ENCODE measurements around the gene MED17.

The MED17 gene

GRCh38 chr11:93814966-93815633 is 31.0 kb downstream of the MED17 start:
- no CpG with 5 or more reads among the region's 6 CpGs for WGBS (ENCODE audit: insufficient coverage, insufficient read length)
- H3K36me3 ChIP-seq (ENCODE audit: control insufficient read depth, insufficient read depth, low read length): peaks cover 8% of the 10 kb centered on the region; the same call in 1 of the 2 replicates

DNA sequence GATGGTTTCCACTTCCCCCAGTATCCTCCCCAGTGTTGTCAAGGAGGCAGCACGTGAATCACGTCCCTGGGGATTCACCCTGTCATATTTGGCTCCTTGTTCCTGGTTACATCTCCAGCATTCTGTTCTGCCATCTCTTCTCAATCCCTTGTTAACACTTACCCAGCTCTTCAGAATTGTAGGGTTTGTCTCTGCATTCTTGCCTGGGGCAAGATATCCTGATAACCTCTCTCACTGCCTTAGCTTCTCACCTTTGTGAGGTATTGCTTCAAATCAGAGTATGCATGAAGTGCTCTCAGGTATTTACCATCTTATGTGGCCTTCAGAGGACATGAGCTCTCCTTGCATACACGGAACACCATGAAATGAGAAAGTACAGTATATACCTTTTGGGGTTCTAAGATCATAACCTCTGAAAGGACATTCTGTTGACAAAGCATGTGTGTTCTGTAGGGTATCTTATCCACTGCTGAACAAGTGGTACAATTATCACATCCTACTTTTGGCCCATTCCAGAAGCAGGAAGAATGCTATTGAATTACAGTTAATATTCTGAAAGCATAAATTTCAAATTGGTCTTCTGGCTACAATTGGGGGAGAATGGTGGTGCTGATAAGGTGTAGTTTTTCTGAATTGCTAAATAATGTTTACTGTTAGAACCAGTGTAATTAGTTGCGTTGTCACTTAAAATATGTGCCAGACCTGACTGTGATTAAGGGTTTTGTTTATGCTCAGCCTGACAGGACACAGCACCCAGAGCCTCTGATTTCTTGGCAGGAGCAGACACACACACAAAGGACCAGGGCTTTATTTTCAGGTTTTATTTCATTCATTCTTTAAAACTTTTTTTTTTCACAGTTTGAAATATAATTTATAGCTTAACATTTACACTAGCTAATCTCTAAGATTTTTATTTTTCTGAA is 33.6 kb downstream of the MED17 start:
- Histone ChIP-seq H3K9me3 (ENCODE audit: control insufficient read depth, insufficient read depth, low read length) (no peaks in the 10 kb centered on the region), H3K27me3 (ENCODE audit: control insufficient read depth, insufficient read depth, low read length) (no peaks in the 10 kb centered on the region), H3K4me1 (ENCODE audit: control insufficient read depth, insufficient read depth, low read length) (peaks cover 5% of the 10 kb centered on the region; the same call in 1 of the 2 replicates), H3K36me3 (ENCODE audit: control insufficient read depth, insufficient read depth, low read length) (peaks cover 2% of the 10 kb centered on the region; the same call in 1 of the 2 replicates), H3K4me3 (ENCODE audit: low read length) (no peak overlapping the region), H3K27ac (ENCODE audit: low read length) (no peak overlapping the region)
- no CpG with 5 or more reads among the region's 4 CpGs for whole genome bisulfite sequencing (ENCODE audit: insufficient coverage, insufficient read length)
- DNase-seq (ENCODE audit: low read depth, low spot score): no peak

More at GRCh38 chr11:93814966-93815633, 31.0 kb downstream of the MED17 start:
- Histone ChIP-seq H3K9me3 (ENCODE audit: control insufficient read depth, insufficient read depth, low read length) (no peaks in the 10 kb centered on the region), H3K27ac (ENCODE audit: low read length) (no peak overlapping the region), H3K27me3 (ENCODE audit: control insufficient read depth, insufficient read depth, low read length) (no peaks in the 10 kb centered on the region), H3K4me3 (ENCODE audit: low read length) (no peak overlapping the region), H3K4me1 (ENCODE audit: control insufficient read depth, insufficient read depth, low read length) (peaks cover 2% of the 10 kb centered on the region; the same call in 1 of the 2 replicates)
- no peak for DNase-seq (ENCODE audit: low read depth, low spot score)

DNA sequence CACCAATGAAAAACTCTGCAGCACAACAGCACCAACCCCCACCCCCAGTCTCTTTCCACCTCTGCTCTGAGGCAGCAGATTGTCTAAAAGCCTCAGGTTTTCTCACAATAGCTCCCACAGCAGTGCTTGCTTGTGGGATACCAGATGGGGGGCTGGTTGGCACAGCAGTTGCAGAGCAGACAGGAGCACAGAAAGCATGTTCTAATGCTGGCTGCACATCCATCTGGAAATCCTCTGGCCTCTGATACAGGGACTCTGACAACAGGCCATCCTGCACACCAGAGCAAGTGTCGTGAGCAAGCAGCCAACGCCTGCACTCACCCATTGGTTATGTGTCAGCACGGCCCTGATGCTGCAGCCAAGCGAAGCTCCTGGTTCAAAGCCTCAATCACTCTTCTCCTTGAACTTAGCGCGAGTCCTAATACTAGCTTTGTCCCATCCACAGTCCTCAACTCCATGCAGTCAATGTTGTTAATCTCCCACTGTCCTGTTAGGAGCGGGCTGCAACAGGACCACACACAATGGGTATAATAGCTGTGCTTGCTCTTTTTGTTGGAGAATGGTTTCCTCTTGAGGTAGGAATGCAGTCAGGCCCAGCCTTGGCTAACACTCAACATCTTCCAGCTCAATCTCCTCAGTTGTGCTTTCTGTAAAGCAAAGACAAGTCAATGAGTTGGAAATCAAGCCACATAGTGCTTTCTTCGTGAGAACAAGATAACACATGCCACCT is 36.0 kb downstream of the MED17 start:
- no peaks in the 10 kb centered on the region for H3K9me3 ChIP-seq (ENCODE audit: control insufficient read depth, insufficient read depth, low read length)
- H3K36me3 ChIP-seq (ENCODE audit: control insufficient read depth, insufficient read depth, low read length): no peaks in the 10 kb centered on the region
- DNase-seq (ENCODE audit: low read depth, low spot score): no peak
- H3K27me3 ChIP-seq (ENCODE audit: control insufficient read depth, insufficient read depth, low read length): no peaks in the 10 kb centered on the region
- no CpG with 5 or more reads among the region's 8 CpGs for WGBS (ENCODE audit: insufficient coverage, insufficient read length)
- no peak overlapping the region for H3K4me3 ChIP-seq (ENCODE audit: low read length)
- no peak overlapping the region for H3K27ac ChIP-seq (ENCODE audit: low read length)
- peaks cover 5% of the 10 kb centered on the region; the same call in 1 of the 2 replicates for H3K4me1 ChIP-seq (ENCODE audit: control insufficient read depth, insufficient read depth, low read length)

GRCh38 chr11:93820847-93821246 is 36.8 kb downstream of the MED17 start:
- Histone ChIP-seq H3K27ac (ENCODE audit: low read length) (no peak overlapping the region), H3K9me3 (ENCODE audit: control insufficient read depth, insufficient read depth, low read length) (no peaks in the 10 kb centered on the region), H3K4me1 (ENCODE audit: control insufficient read depth, insufficient read depth, low read length) (peaks cover 5% of the 10 kb centered on the region; the same call in 1 of the 2 replicates), H3K27me3 (ENCODE audit: control insufficient read depth, insufficient read depth, low read length) (no peaks in the 10 kb centered on the region), H3K36me3 (ENCODE audit: control insufficient read depth, insufficient read depth, low read length) (no peaks in the 10 kb centered on the region), H3K4me3 (ENCODE audit: low read length) (no peak overlapping the region)
- WGBS (ENCODE audit: insufficient coverage, insufficient read length): no CpG with 5 or more reads among the region's 14 CpGs
- no peak for DNase-seq (ENCODE audit: low read depth, low spot score)

DNA sequence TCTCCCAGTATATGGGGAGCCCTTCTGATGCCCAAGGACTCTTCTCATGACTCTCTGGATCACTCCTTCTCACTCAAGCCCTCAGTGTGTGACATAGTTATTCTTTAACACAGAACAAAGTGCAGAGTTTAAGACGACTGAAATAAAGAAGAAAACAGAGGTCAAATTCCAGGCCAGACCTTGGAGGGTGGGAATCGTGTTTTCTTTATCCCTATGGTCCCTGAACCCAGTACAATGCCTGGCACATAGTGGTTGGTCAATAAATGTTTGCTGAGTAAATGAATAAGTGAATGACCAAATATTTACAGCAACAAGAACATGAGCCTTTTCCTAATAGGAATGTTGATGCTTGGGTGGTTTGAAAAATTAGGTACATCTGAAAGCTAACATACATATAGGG is 37.5 kb downstream of the MED17 start:
- no peak for DNase-seq (ENCODE audit: low read depth, low spot score)
- no CpG with 5 or more reads among the region's 2 CpGs for WGBS (ENCODE audit: insufficient coverage, insufficient read length)
- H3K9me3 ChIP-seq (ENCODE audit: control insufficient read depth, insufficient read depth, low read length): no peaks in the 10 kb centered on the region
- no peak overlapping the region for H3K27ac ChIP-seq (ENCODE audit: low read length)
- H3K36me3 ChIP-seq (ENCODE audit: control insufficient read depth, insufficient read depth, low read length): no peaks in the 10 kb centered on the region
- H3K27me3 ChIP-seq (ENCODE audit: control insufficient read depth, insufficient read depth, low read length): no peaks in the 10 kb centered on the region
- no peak overlapping the region for H3K4me3 ChIP-seq (ENCODE audit: low read length)
- peaks cover 5% of the 10 kb centered on the region; the same call in 1 of the 2 replicates for H3K4me1 ChIP-seq (ENCODE audit: control insufficient read depth, insufficient read depth, low read length)

DNA sequence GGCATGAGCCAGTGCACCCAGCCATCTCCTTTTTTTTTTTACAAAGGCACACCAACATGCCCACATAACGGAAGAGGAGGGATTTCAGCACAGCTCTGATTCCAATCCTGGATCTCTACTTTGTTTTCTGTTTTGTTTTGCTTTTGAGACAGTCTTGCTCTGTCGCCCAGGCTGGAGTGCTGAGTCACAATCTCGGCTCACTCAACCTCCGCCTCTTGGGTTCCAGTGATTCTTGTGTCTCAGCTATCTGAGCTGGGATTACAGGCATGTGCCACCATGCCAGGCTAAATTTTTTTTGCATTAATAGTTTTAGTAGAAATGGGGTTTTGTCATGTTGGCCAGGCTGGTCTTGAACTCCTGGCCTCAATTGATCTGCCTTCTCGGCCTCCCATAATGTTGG is 38.3 kb downstream of the MED17 start:
- no CpG with 5 or more reads among the region's 5 CpGs for WGBS (ENCODE audit: insufficient coverage, insufficient read length)
- H3K4me1 ChIP-seq (ENCODE audit: control insufficient read depth, insufficient read depth, low read length): peaks cover 5% of the 10 kb centered on the region; the same call in 1 of the 2 replicates
- no peaks in the 10 kb centered on the region for H3K9me3 ChIP-seq (ENCODE audit: control insufficient read depth, insufficient read depth, low read length)
- H3K27ac ChIP-seq (ENCODE audit: low read length): no peak overlapping the region
- DNase-seq (ENCODE audit: low read depth, low spot score): no peak
- no peaks in the 10 kb centered on the region for H3K36me3 ChIP-seq (ENCODE audit: control insufficient read depth, insufficient read depth, low read length)
- no peaks in the 10 kb centered on the region for H3K27me3 ChIP-seq (ENCODE audit: control insufficient read depth, insufficient read depth, low read length)
- no peak overlapping the region for H3K4me3 ChIP-seq (ENCODE audit: low read length)

DNA sequence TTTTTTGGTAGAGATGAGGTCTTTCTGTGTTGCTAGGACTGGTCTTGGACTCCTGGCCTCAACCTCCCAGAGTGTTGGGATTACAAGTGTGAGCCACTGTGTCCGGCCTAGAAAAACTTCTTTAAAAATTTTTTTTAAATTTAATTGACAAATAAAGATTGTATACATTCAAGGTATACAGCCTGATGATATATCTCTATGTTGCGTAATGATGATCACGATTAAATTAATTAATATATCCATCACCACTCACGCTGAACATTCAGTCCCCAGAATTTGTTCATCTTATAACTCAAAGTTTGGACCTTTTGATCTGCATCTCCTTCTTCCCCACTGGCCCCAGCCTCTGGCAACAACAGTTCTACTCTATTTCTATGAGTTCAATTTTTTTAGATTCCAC is 39.1 kb downstream of the MED17 start:
- no peaks in the 10 kb centered on the region for H3K9me3 ChIP-seq (ENCODE audit: control insufficient read depth, insufficient read depth, low read length)
- no peak overlapping the region for H3K4me3 ChIP-seq (ENCODE audit: low read length)
- H3K27me3 ChIP-seq (ENCODE audit: control insufficient read depth, insufficient read depth, low read length): no peaks in the 10 kb centered on the region
- DNase-seq (ENCODE audit: low read depth, low spot score): no peak
- no peak overlapping the region for H3K27ac ChIP-seq (ENCODE audit: low read length)
- H3K4me1 ChIP-seq (ENCODE audit: control insufficient read depth, insufficient read depth, low read length): peaks cover 5% of the 10 kb centered on the region; the same call in 1 of the 2 replicates
- no CpG with 5 or more reads among the region's 4 CpGs for WGBS (ENCODE audit: insufficient coverage, insufficient read length)
- no peaks in the 10 kb centered on the region for H3K36me3 ChIP-seq (ENCODE audit: control insufficient read depth, insufficient read depth, low read length)

DNA sequence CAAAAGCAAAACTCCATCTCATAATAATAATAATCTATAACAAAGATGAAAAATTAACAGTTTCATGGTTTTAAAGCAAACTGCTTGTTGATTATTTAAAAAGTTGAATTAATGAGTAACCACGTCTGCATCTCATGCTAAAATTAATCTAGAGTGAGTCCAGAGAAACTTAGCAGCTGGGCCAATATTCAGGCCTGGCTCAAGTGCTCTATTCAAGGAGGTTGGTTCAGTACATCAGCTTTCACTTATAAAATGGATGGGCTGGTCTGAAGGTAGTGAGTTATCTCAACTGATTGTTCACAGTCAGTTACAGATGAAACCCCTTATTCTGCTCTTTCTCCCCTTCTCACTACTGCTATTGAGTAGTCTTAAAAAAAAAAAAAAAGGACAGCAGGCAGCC is 43.3 kb downstream of the MED17 start:
- WGBS (ENCODE audit: insufficient coverage, insufficient read length): no CpG with 5 or more reads among the region's 1 CpG
- Histone ChIP-seq H3K36me3 (ENCODE audit: control insufficient read depth, insufficient read depth, low read length) (no peaks in the 10 kb centered on the region), H3K27ac (ENCODE audit: low read length) (no peak overlapping the region), H3K4me3 (ENCODE audit: low read length) (no peak overlapping the region), H3K9me3 (ENCODE audit: control insufficient read depth, insufficient read depth, low read length) (no peaks in the 10 kb centered on the region), H3K4me1 (ENCODE audit: control insufficient read depth, insufficient read depth, low read length) (no peaks in the 10 kb centered on the region), H3K27me3 (ENCODE audit: control insufficient read depth, insufficient read depth, low read length) (no peaks in the 10 kb centered on the region)
- no peak for DNase-seq (ENCODE audit: low read depth, low spot score)

GRCh38 chr11:93829598-93829997 is 45.5 kb downstream of the MED17 start:
- no CpG with 5 or more reads among the region's 3 CpGs for WGBS (ENCODE audit: insufficient coverage, insufficient read length)
- no peak overlapping the region for H3K4me3 ChIP-seq (ENCODE audit: low read length)
- H3K27me3 ChIP-seq (ENCODE audit: control insufficient read depth, insufficient read depth, low read length): no peaks in the 10 kb centered on the region
- no peak overlapping the region for H3K27ac ChIP-seq (ENCODE audit: low read length)
- H3K9me3 ChIP-seq (ENCODE audit: control insufficient read depth, insufficient read depth, low read length): no peaks in the 10 kb centered on the region
- no peaks in the 10 kb centered on the region for H3K36me3 ChIP-seq (ENCODE audit: control insufficient read depth, insufficient read depth, low read length)
- no peaks in the 10 kb centered on the region for H3K4me1 ChIP-seq (ENCODE audit: control insufficient read depth, insufficient read depth, low read length)
- DNase-seq (ENCODE audit: low read depth, low spot score): no peak

Data from iPS DF 6.9 (cell line).